Effector memory CD8-positive, alpha-beta T cell (primary cell): ENCODE results near the gene ANXA5.

Experiments
- ATAC-seq: fragments of 150-1000 bp; cut with Tn5 transposase; replicated peaks from 2 replicates; pipeline ENCODE4 v1.10.0; 2021; ENCODE audit warnings: mild to moderate bottlenecking, moderate library complexity
- DNase-seq, 3 experiments: peaks; one replicate each; pipeline ENCODE4 v3.0.0; 2021
- H3K27ac Mint-ChIP-seq, 2 donors: one replicate each; pipeline ENCODE4 v1.8.0; 2022; ENCODE audit warnings: mild to moderate bottlenecking in 2 of 2, mixed read lengths in 2 of 2, moderate library complexity in 2 of 2
- H3K27me3 Mint-ChIP-seq, 2 donors: one replicate each; pipeline ENCODE4 v1.8.0; 2022; ENCODE audit warnings: mixed read lengths in 2 of 2
- H3K36me3 Mint-ChIP-seq: one replicate; pipeline ENCODE4 v1.8.0; 2022; ENCODE audit warnings: mild to moderate bottlenecking, moderate library complexity, mixed read lengths; ENCODE audit not compliant: insufficient read depth
- H3K4me1 Mint-ChIP-seq, 2 donors: one replicate each; pipeline ENCODE4 v1.8.0; 2022; ENCODE audit warnings: low read depth in 2 of 2, mixed read lengths in 2 of 2
- H3K4me3 Mint-ChIP-seq, 2 donors: one replicate each; pipeline ENCODE4 v1.8.0; 2022; ENCODE audit warnings: mild to moderate bottlenecking in 2 of 2, mixed read lengths in 2 of 2, moderate library complexity in 2 of 2
- H3K9me3 Mint-ChIP-seq, 2 donors: one replicate each; pipeline ENCODE4 v1.8.0; 2022; ENCODE audit warnings: mixed read lengths in 2 of 2

The ANXA5 gene

DNA sequence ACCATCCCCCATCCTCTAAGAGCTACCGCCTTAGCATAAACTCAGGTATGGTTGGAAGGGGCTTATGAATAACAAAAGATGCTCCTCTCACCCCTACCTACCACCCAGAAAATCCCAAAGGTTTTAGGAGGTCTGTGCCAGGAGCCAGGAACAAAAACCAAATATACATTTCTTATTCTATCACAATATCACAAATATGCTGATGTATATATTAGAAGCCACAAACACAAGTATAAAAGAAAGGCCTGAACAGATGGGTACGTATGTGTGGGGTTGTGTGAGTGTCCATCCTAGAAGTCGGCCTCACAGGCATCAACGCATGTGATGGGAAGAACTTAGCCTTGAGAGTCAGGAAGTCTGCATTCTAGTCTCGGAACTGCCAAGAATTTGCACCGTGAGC, 8.7 kb upstream of the ANXA5 start:
- peaks cover 6% of the 10 kb centered on the region for H3K36me3 Mint-ChIP-seq
- no peak for DNase-seq
- no peak overlapping the region for H3K27ac Mint-ChIP-seq
- H3K9me3 Mint-ChIP-seq = no peaks in the 10 kb centered on the region
- peaks cover 22 to 24% of the 10 kb centered on the region in 2 donors for H3K4me1 Mint-ChIP-seq
- ATAC-seq = no peak
- H3K27me3 Mint-ChIP-seq = peaks cover 18 to 20% of the 10 kb centered on the region in 2 donors
- no peak overlapping the region for H3K4me3 Mint-ChIP-seq

DNA sequence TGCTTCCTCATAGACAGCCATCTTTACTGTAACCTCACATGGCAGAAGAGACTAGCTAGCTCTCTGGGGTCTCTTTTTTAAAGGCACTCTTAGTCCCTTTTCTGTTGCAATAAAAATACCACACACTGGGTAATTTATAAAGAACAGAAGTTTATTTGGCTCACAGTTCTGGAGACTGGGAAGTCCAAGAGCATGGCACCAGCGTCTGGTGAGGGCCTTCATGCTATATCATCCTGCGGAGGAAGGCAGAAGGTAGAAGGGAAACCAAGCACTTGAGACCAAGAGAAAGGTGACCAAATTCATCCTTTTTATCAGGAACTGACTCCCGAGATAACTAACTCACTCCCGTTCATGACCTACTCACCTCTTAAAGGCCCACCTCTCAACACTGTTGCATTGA, 5.4 kb upstream of the ANXA5 start:
- H3K4me3 Mint-ChIP-seq = no peak overlapping the region
- no peak overlapping the region for H3K27ac Mint-ChIP-seq
- peaks cover 10% of the 10 kb centered on the region for H3K36me3 Mint-ChIP-seq
- no peaks in the 10 kb centered on the region for H3K27me3 Mint-ChIP-seq
- peaks cover 22 to 26% of the 10 kb centered on the region in 2 donors for H3K4me1 Mint-ChIP-seq
- ATAC-seq (no peak), DNase-seq (no peak)
- H3K9me3 Mint-ChIP-seq = no peaks in the 10 kb centered on the region

DNA sequence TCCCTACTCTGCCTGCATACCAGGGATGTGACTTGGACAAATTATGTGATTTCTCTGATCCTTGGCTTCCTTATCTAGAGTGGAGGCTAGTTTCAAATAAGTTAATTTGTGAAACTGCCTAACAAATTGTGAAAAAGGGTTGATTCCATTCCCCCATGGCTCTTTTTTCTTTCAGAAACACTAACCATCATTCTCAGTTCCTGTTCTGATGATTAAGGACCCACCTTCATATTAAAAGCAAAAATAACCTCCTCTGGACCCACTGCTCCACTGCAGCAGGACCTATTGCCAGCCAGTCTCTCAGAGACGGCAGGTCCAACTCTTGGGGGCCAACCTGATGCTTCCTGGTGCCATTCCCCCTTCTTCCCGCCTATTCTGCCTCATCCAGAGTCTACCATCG, 4.5 kb upstream of the ANXA5 start:
- H3K4me1 Mint-ChIP-seq = peaks cover 14 to 17% of the 10 kb centered on the region in 2 donors
- no peaks in the 10 kb centered on the region for H3K27me3 Mint-ChIP-seq
- ATAC-seq (no peak), DNase-seq (no peak)
- H3K9me3 Mint-ChIP-seq = no peaks in the 10 kb centered on the region
- peaks cover 7% of the 10 kb centered on the region for H3K36me3 Mint-ChIP-seq
- no peak overlapping the region for H3K27ac Mint-ChIP-seq
- H3K4me3 Mint-ChIP-seq = no peak overlapping the region

DNA sequence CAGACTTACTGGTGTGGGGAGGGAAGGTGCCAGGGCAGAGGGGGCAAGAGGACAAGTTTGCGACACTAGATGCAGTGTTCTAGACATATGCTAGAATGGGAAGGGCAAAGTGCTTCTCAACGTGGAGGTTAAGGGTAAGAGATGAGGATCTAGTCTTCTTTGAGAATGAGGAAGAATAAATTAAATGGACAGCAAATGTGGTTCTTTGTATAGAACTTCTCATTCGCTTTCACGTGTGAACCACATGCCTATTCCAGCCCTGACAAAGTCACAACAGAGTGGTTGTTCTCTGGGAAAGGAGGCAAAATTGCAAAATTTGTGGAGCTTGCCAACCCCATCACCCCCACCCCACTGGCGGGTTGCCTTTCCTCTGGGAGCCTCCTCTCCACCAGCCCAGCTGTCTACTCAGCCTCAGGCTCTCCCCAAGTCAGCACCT, 1.5 kb upstream of the ANXA5 start:
- no peak for ATAC-seq
- Mint-ChIP-seq H3K36me3 (peaks cover 19% of the 10 kb centered on the region), H3K9me3 (no peaks in the 10 kb centered on the region), H3K4me3 (peak overlapping the region in 1 of 2 donors; percentile 97), H3K27ac (no peak overlapping the region), H3K27me3 (no peaks in the 10 kb centered on the region), H3K4me1 (peaks cover 15 to 24% of the 10 kb centered on the region in 2 donors)
- DNase-seq = no peak

DNA sequence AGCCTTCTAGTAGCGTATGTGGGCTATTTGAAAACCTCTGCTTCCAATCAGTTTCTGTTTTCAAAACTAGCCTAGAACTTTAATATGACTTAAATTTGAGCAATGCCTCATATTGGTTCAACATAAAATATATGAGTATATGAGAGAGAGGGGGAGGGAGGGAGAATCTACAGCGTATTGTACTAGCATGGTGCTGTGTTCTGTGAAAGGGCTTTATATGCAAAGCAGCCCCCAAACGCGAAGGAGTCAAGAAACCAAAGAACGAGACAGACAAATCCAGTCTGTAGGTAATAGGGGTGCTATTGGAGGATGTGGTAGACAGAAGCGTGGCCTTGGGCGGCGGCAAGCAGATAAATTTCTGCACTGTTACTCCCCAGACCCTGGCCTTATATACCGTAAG, 784 bp upstream of the ANXA5 start:
- ATAC-seq = peak; percentile 39
- Mint-ChIP-seq H3K9me3 (no peaks in the 10 kb centered on the region), H3K4me3 (peak overlapping the region; percentile 95 to 97), H3K4me1 (peaks cover 17 to 24% of the 10 kb centered on the region in 2 donors), H3K36me3 (peaks cover 23% of the 10 kb centered on the region), H3K27me3 (no peaks in the 10 kb centered on the region), H3K27ac (peak overlapping the region; percentile 95 to 96)
- peak; percentile 16 to 41 (median 24) for DNase-seq

DNA sequence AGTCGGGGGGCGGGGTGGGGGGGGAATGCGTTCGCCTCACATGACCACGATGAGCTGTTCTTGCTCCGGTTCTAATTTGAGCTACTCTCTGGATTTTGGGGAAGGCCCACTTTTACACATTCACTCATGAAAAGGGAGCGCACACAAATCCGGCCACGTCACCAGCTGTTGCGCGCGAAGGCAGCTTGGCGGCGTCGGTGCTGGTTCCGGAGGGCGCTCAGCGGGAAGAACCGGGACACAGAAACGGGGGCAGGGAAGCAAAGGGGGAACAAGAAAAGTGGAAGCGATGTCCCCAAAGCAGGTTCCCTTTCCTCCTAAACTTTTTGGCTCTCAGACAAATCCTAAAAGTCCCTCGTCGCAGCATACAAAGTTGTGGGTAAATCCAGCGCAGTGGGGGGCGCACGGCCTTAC, 605 bp downstream of the ANXA5 start:
- Mint-ChIP-seq H3K4me3 (peak overlapping the region; percentile 95 to 97), H3K9me3 (no peaks in the 10 kb centered on the region), H3K27me3 (no peaks in the 10 kb centered on the region), H3K36me3 (peaks cover 24% of the 10 kb centered on the region), H3K4me1 (peaks cover 21 to 24% of the 10 kb centered on the region in 2 donors), H3K27ac (peak overlapping the region; percentile 94 to 95)
- peak; percentile 44 for ATAC-seq
- DNase-seq = peak; percentile 40 to 48 (median 40)

DNA sequence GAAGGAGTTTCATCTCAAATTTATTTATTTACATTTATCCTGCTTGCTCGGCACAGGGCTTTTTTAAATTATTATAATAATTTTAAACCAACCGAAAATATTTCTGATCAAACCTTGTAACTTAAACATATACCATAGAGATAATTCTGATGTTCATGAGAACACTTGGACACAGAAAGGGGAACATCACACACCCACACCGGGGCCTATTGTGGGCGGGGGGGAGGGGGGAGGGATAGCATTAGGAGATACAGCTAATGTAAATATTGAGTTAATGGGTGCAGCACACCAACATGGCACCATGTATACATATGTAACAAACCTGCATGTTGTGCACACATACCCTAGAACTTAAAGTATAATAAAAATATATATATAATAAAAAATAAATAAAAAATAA, 2.9 kb downstream of the ANXA5 start:
- Mint-ChIP-seq H3K4me1 (peaks cover 21 to 24% of the 10 kb centered on the region in 2 donors), H3K36me3 (peaks cover 24% of the 10 kb centered on the region), H3K27ac (no peak overlapping the region), H3K4me3 (no peak overlapping the region), H3K27me3 (no peaks in the 10 kb centered on the region), H3K9me3 (no peaks in the 10 kb centered on the region)
- ATAC-seq = no peak
- DNase-seq = no peak

DNA sequence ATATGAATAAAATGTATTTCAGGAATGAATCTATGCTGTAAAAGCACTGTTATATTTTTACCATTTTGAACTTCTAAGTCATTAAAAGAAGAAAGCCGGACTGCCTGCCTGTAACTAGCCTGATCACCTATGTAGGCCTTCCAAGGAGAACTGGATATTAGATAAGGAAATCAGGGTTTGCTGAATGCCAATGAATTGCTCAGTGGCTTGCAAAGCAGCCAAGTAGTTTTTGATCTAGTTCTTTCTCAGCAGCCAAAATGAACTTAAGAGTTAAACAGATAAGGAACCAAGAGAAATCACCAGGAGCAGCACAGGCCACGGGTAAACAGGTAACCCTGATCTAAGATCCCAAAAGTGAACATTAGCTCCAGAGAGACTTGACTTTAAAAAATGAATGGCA, 3.3 kb downstream of the ANXA5 start:
- Mint-ChIP-seq H3K9me3 (no peaks in the 10 kb centered on the region), H3K27me3 (no peaks in the 10 kb centered on the region), H3K4me3 (no peak overlapping the region), H3K27ac (no peak overlapping the region), H3K4me1 (peaks cover 18 to 20% of the 10 kb centered on the region in 2 donors), H3K36me3 (peaks cover 24% of the 10 kb centered on the region)
- no peak for ATAC-seq
- DNase-seq = no peak

DNA sequence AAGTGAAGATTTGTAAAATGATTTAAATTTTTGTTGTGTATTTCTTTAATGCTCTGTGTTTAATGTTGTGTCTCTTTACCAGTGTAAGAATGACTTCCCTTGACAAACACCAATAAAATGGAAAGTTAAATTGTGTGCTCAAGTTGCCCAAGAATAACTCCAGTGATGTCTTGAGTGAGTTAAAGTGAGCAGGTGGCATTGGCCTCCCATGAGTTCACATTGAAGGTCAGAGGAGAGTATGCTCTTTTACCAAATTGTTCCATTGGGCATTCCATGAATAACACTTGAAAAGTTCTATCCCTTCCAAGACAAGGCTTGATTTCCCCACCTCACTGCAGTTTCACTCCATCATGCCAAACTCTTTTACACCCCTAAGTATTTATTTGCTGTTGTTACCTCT, 4.5 kb downstream of the ANXA5 start:
- no peak for ATAC-seq
- H3K4me3 Mint-ChIP-seq = no peak overlapping the region
- H3K4me1 Mint-ChIP-seq = peaks cover 10 to 12% of the 10 kb centered on the region in 2 donors
- no peak for DNase-seq
- no peaks in the 10 kb centered on the region for H3K27me3 Mint-ChIP-seq
- peaks cover 26% of the 10 kb centered on the region for H3K36me3 Mint-ChIP-seq
- H3K9me3 Mint-ChIP-seq = no peaks in the 10 kb centered on the region
- H3K27ac Mint-ChIP-seq = peak overlapping the region in 1 of 2 donors; percentile 41

DNA sequence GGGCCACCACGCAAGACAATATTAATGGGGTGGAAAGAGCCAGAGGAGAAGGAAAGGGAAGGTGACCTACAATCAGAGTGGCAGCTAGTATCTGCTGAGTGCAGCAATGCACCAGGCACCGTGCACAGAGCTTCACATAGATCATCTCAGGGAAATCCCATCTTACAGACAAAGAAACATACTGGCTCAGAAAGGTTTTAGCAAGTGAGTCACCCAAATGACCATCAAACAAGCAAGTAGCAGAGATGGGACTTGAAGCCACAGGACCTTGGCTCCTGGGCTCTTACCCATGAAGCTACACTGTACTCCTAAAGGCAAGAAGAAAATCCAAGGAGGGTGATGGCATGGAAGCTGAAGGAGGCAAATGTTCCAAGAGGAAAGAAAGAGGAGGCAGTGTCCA, 6.8 kb downstream of the ANXA5 start:
- H3K36me3 Mint-ChIP-seq = peaks cover 27% of the 10 kb centered on the region
- H3K4me3 Mint-ChIP-seq = no peak overlapping the region
- peaks cover 3 to 8% of the 10 kb centered on the region in 2 donors for H3K4me1 Mint-ChIP-seq
- DNase-seq (no peak), ATAC-seq (no peak)
- H3K27me3 Mint-ChIP-seq = no peaks in the 10 kb centered on the region
- no peaks in the 10 kb centered on the region for H3K9me3 Mint-ChIP-seq
- H3K27ac Mint-ChIP-seq = no peak overlapping the region

DNA sequence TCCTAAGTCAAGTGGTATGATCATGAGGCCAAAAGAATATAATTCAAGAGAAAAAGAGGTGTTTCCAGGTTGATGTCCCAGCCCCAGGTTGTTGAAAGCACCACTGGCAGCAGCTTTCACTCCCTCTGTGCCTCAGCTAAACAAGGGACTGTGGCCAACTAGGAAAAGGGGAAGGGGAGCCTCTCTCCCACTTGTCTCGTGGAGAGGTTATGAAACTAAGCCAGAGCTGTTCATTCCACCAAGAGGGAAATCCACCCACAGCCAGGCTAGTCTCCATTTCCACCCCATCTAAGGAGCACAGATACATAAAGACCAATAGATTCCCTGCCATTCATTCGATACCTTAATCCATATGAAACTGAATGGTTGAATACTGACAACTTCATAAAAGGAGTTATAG, 8.1 kb downstream of the ANXA5 start:
- no peak overlapping the region for H3K27ac Mint-ChIP-seq
- DNase-seq (no peak), ATAC-seq (no peak)
- no peak overlapping the region for H3K4me3 Mint-ChIP-seq
- H3K27me3 Mint-ChIP-seq = no peaks in the 10 kb centered on the region
- H3K36me3 Mint-ChIP-seq = peaks cover 33% of the 10 kb centered on the region
- peaks cover 3 to 8% of the 10 kb centered on the region in 2 donors for H3K4me1 Mint-ChIP-seq
- no peaks in the 10 kb centered on the region for H3K9me3 Mint-ChIP-seq

DNA sequence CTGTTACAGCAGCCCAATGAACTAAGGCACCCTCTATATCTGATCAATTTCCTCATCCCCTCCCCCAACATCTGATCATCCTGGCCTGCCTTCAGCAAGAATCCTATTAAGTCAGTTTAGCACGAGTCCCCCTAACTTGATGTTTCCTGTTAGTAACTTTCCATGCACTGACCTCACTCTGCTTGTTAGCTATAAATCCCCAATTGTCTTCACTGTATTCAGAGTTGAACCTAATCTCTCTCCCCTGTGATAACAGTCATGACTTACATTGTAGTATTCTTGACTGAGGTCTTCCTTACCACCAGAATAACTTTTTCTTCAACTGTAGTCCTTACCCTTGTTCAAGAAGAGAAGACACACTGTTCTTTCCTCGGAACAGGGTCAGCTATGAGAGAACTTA, 8.5 kb downstream of the ANXA5 start:
- Mint-ChIP-seq H3K4me3 (no peak overlapping the region), H3K36me3 (peaks cover 31% of the 10 kb centered on the region), H3K9me3 (no peaks in the 10 kb centered on the region), H3K27ac (no peak overlapping the region), H3K4me1 (peaks cover under 1 to 8% of the 10 kb centered on the region in 2 donors), H3K27me3 (no peaks in the 10 kb centered on the region)
- ATAC-seq (no peak), DNase-seq (no peak)

DNA sequence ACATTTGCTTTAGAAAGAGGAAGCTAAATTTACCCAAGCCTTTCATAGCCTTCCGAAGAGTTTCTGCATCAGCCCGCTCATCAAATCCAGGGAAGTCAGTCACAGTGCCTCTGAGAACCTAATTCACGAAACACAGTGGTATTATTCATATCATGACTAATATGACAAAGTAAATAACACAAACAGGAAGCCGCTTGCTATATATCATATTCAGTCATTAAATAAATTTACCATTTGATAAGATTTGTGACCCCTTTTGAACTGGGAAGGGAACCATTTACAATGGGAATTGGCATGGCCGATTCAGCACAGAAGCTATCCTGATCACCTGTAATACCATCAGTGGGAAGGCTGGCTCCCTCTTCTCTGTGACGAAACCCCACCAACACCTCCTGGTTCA, 10.5 kb downstream of the ANXA5 start:
- H3K9me3 Mint-ChIP-seq = no peaks in the 10 kb centered on the region
- no peak overlapping the region for H3K27ac Mint-ChIP-seq
- no peak overlapping the region for H3K4me3 Mint-ChIP-seq
- no peaks in the 10 kb centered on the region for H3K27me3 Mint-ChIP-seq
- peaks cover 46% of the 10 kb centered on the region for H3K36me3 Mint-ChIP-seq
- H3K4me1 Mint-ChIP-seq = peaks cover 0 to 3% of the 10 kb centered on the region in 2 donors
- ATAC-seq = no peak
- DNase-seq = no peak

DNA sequence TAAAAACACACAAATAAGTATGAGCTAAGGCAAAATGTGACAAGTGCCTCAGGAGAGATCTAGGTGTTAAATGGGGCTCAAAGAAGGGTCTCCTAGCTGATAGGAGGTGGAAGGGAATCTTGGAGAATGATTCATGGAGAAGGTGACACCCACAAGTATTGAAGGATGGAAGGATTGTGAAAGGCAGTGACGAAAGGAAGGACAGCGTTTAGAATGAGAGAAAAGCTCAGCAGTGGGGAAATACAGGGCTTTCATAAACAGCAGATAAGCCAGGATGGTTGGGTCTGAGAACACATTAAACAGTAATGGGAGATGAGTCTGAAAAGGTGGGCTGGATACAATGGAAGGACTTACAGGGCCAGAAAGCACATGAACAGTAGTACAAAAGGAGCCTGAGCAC, 11.5 kb downstream of the ANXA5 start:
- Mint-ChIP-seq H3K27me3 (no peaks in the 10 kb centered on the region), H3K4me3 (no peak overlapping the region), H3K4me1 (peaks cover 0 to 3% of the 10 kb centered on the region in 2 donors), H3K27ac (peak overlapping the region in 1 of 2 donors; percentile 1), H3K36me3 (peaks cover 56% of the 10 kb centered on the region), H3K9me3 (no peaks in the 10 kb centered on the region)
- ATAC-seq (no peak), DNase-seq (no peak)

DNA sequence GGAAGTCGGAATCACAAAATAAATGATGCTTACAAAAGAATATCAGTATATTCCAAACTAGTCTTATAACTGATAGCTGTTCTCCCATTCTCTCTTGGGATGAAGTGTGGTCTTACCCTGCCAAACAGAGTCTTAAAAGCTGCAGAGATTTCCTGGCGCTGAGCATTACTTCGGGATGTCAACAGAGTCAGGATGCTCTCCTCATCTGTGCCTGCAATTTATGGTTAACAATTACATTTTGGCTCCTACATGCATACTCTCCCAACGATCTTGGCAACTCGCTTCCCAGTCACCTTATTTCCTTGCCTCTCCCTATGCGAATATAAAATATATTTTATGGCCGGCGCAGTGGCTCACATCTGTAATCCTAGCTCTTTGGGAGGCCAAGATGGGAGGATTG, 12.2 kb downstream of the ANXA5 start:
- H3K36me3 Mint-ChIP-seq = peaks cover 63% of the 10 kb centered on the region
- DNase-seq (no peak), ATAC-seq (no peak)
- H3K4me3 Mint-ChIP-seq = no peak overlapping the region
- no peaks in the 10 kb centered on the region for H3K9me3 Mint-ChIP-seq
- no peak overlapping the region for H3K27ac Mint-ChIP-seq
- peaks cover 0 to 3% of the 10 kb centered on the region in 2 donors for H3K4me1 Mint-ChIP-seq
- no peaks in the 10 kb centered on the region for H3K27me3 Mint-ChIP-seq
